IPS-NIHi7 (cell line): ENCODE measurements around the gene CPLX3.

Experiments
- DNase-seq: peaks from one replicate; pipeline ENCODE4 v3.0.0; 2012; ENCODE audit warnings: mixed read lengths; ENCODE audit errors: extremely low spot score

The CPLX3 gene

DNA sequence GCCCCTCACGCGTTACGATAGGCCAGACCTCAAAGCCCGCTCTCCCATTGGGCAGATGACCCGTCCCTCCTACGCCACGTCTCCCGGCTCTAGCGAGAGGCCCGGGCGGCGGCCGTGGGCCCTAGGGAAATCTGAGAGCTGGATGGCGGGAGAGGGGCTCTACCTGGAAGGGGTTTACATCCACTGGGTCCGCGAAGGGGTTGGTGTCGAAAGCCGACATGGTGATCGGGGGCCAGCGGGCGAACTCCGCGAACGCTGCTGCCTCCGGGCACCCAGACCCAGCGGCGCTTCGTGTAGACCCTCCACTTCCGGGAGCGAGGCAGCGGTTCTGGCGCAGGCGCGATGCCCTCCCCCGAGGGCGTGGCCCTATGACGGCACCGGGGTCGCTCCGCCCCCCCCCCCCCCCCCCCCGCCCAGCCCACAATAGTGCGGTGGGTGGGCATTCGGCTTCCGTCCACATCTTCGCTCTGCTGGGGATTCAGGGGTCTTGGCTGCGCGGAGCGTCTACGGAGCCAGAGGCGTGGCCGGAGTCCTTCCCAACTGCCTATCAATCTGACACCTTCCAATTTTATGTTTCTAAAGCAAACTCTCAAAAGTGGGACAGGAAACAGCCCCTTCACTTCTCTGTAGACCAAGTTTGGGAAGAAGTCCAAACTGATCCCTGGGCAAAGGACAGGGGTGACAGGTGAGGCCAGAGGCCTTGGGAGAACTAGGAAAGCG is 46.8 kb downstream of the CPLX3 start, which contains the start of gene SCAMP2:
SCAMP2 (minus strand) TSS at position 330 of the 720 bp plus-strand sequence; CDS start at position 220, 110 bp downstream.
- DNase-seq: peak; percentile 99

DNA sequence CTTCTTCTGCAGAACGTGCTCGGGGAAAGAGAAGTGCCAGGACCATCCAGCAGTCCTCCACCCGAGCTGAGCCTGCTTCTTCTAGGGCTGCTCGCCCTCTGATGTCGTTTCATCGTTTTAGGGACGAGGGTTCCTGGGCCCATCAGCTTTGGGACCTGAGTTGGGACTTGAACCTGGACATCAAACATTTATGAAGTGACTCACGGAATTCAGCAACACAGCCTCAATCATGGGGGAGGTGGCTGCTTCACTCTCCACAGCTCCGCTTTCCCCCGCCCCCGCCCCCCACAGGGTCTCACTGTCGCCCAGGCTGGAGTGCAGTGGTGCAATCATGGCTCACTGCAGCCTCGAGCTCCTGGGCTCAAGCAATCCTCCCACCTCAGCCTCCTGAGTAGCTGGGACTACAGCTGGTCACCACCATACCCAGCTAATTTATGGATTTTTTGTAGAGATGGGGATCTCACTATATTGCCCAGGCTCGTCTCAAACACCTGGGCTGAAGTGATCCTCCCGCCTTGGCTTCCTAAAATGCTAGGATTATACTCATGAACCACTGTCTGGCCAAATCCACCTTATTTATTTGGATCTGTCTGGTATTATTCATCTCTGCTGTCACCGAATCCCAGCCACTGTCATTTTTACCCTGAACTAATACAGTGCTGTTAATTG is 47.5 kb downstream of the CPLX3 start:
- DNase-seq: no peak

DNA sequence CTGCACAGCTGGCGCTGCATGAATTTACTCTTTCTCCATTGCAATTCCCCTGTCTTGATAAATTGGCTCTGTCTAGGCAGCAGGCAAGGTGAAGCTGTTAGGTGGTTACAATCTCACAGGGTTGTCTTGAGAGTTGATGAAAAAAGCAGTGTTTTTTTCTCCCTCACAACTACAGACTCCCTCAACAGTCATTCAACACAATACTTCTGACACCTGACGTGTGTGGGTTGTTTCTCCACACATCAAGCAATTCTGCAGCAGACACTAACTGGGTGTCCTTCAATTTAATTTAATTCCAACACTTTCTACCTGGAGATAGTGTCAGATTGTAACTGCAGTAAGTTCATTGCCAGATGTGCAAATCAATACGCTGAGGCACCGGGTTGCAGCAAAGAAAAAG is 51.8 kb downstream of the CPLX3 start:
- no peak for DNase-seq
